Measurements from ENCODE around the gene MAPK8.

DNA sequence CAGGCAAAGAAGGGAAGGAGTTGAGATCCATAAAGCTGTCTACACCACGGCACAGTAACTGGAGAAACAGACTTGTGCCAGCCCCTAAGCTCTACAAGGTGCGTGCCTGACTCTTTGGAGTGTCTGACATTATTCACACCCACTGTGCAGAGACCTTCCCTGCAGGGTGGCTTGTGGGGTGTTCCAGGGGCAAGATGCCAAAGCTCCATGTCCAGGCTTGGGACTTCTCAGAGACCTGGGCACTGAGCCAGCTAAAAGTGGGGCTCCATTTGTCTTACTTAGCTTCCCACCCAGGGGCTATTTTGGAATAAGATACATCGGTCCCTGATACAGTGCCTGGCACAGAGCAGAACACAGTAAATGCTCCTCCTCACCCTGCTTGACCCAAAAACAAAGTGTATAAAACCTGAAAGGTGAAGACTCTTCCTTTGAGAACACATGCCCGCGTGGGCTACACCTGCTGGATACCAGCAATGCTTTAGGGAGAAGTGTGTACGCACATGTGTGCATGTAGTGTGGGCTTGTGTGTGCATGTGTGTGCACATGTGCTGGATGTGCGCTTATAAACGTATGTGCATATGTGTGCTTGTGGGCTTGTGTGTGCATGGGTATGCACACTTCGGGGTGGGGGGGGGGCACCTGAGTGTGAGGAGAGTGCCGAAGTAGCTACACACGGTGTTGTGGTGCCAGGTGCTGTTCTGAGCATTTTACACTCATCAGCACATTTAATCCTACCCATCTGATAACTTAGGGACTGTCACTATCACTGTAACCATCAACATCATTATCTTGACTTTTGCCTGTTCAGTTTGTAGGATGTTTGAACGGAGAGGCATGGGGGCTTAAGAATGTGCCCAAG is 155.4 kb downstream of the MAPK8 start:
- TF ChIP-seq EP300 (IDR thresholded peaks at IDR 0.05; ENCODE audit: borderline replicate concordance), result 0 out of 2 replicates have a peak, but pooled peaks have one; percentile 23
- no peak for TF ChIP-seq YY1 (IDR thresholded peaks at IDR 0.05; ENCODE audit: low read depth)
- no peak for TF ChIP-seq RAD21 (IDR thresholded peaks at IDR 0.05; ENCODE audit: low read depth)
- TF ChIP-seq NFIC (IDR thresholded peaks at IDR 0.05), result peak; percentile 64
- no peak for TF ChIP-seq CREB1 (IDR thresholded peaks at IDR 0.05; ENCODE audit: low read depth)
- no peak for TF ChIP-seq CEBPB (IDR thresholded peaks at IDR 0.05)
- no peak for TF ChIP-seq TEAD4 (IDR thresholded peaks at IDR 0.05)
- TF ChIP-seq TAF1 (IDR thresholded peaks at IDR 0.05; ENCODE audit: low read depth), result no peak
- TF ChIP-seq, protein P1, sequence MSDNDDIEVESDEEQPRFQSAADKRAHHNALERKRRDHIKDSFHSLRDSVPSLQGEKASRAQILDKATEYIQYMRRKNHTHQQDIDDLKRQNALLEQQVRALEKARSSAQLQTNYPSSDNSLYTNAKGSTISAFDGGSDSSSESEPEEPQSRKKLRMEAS (IDR thresholded peaks at IDR 0.05), result no peak
- no peak for TF ChIP-seq TCF12 (IDR thresholded peaks at IDR 0.05; ENCODE audit: low read depth)
- TF ChIP-seq, protein P2, sequence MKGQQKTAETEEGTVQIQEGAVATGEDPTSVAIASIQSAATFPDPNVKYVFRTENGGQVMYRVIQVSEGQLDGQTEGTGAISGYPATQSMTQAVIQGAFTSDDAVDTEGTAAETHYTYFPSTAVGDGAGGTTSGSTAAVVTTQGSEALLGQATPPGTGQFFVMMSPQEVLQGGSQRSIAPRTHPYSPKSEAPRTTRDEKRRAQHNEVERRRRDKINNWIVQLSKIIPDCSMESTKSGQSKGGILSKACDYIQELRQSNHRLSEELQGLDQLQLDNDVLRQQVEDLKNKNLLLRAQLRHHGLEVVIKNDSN (IDR thresholded peaks at IDR 0.05), result no peak

Measured in Ishikawa (cell line).